HCT116 (cell line): ENCODE results near the gene SERPINA10. TPM values are rescaled to one million over a fixed set of nuclear protein-coding genes. Genes with fewer than 3 reads are reported as not detected.

Experiments used
- ATAC-seq: fragments of 200-7000 bp; cut with Tn5 transposase; 2 replicates; pipeline ENCODE4 v1.9.1; 2020; ENCODE audit warnings: mild to moderate bottlenecking, moderate library complexity
- BruUV-seq: library from RNA; stranded (reverse); fragments of 400-500 nt; replicated peaks from 2 replicates; lab custom pipeline; 2021; lab: Mats Ljungman, UMichigan
- CTCF ChIA-PET: fragments of 300-600 bp; sonication (Branson Sonifier 250); formaldehyde crosslinking; loops from one replicate; lab custom pipeline; 2021; ENCODE audit warnings: antibody characterized with exemption; lab: Charles Lee
- POLR2A ChIA-PET: fragments of 300-600, 350-600 bp; sonication (Branson Sonifier 250); formaldehyde crosslinking; loops from one replicate; lab custom pipeline; 2021; ENCODE audit warnings: antibody characterized with exemption; lab: Charles Lee
- RAD21 ChIA-PET, 2 experiments: fragments of 300-600 bp; sonication (Branson Sonifier 250); formaldehyde crosslinking; loops; one replicate each; lab custom pipeline; 2023; ENCODE audit warnings: low total read pairs in 2 of 2; ENCODE audit not compliant: uncharacterized antibody in 2 of 2, unreplicated experiment in 2 of 2, low non-redundant PET in 1 of 2; lab: Charles Lee
- DNase-seq: peaks from one replicate; pipeline ENCODE4 v3.0.0-alpha.2; 2010; ENCODE audit warnings: low read depth, low spot score
- H2AFZ ChIP-seq: fragments of 200-600 bp; shearing (Covaris generic), sonication (generic); 2 replicates; pipeline ENCODE4 v1.6.1; 2017; ENCODE audit warnings: low read depth, mixed run types, mixed read lengths, antibody characterized with exemption, low read length; ENCODE audit not compliant: poor library complexity, severe bottlenecking
- H3K27ac ChIP-seq: 2 replicates; pipeline ENCODE4 v1.5.1; 2012; ENCODE audit warnings: low read depth, low read length
- H3K27me3 ChIP-seq: fragments of 200-600 bp; sonication (generic); 2 replicates; pipeline ENCODE4 v1.6.1; 2016; ENCODE audit warnings: mixed run types, low read length, mixed read lengths; ENCODE audit not compliant: insufficient read depth
- H3K36me3 ChIP-seq, 2 experiments: fragments of 200-500 bp in 1 of 2; fragments of 200-600 bp in 1 of 2; sonication (Bioruptor generic) in 1 of 2; sonication (generic) in 1 of 2; 2 replicates each; pipeline versions ENCODE4 v1.5.1 to v1.6.1; 2014 to 2016; ENCODE audit warnings: low read length in 2 of 2, inconsistent platforms in 1 of 2, mixed read lengths in 1 of 2, mixed run types in 1 of 2; ENCODE audit not compliant: insufficient read depth in 2 of 2, control insufficient read depth in 1 of 2
- H3K4me1 ChIP-seq, 2 experiments: fragments of 200-600 bp in 1 of 2; sonication (generic) in 1 of 2; 2 replicates each; pipeline versions ENCODE4 v1.5.1 to v1.6.1; 2012 to 2017; ENCODE audit warnings: low read length in 2 of 2, inconsistent platforms in 1 of 2, mild to moderate bottlenecking in 1 of 2, mixed read lengths in 1 of 2, mixed run types in 1 of 2, moderate library complexity in 1 of 2; ENCODE audit not compliant: insufficient read depth in 2 of 2, control insufficient read depth in 1 of 2
- H3K4me2 ChIP-seq: fragments of 200-600 bp; sonication (generic); 2 replicates; pipeline ENCODE4 v1.6.1; 2017; ENCODE audit warnings: mixed run types, low read length, mixed read lengths
- H3K4me3 ChIP-seq, 2 experiments: fragments of 200-600 bp in 1 of 2; sonication (generic) in 1 of 2; replicated peaks in 1 of 2; 2 replicates each; pipeline ENCODE4 v1.5.1; 2011 to 2016; ENCODE audit warnings: low read length in 2 of 2, control low read depth in 1 of 2, low read depth in 1 of 2, mild to moderate bottlenecking in 1 of 2, mixed read lengths in 1 of 2, mixed run types in 1 of 2
- H3K79me2 ChIP-seq: fragments of 200-600 bp; sonication (generic); 2 replicates; pipeline ENCODE4 v1.6.1; 2017; ENCODE audit warnings: mild to moderate bottlenecking, mixed run types, low read length, moderate library complexity, mixed read lengths; ENCODE audit not compliant: insufficient read depth
- H3K9ac ChIP-seq: fragments of 200-600 bp; sonication (generic); 2 replicates; pipeline ENCODE4 v1.6.1; 2016; ENCODE audit warnings: low read length, mixed read lengths
- H3K9me2 ChIP-seq: fragments of 200-600 bp; sonication (generic), shearing (Covaris generic); 2 replicates; pipeline ENCODE4 v1.6.1; 2017; ENCODE audit warnings: mixed run types, mild to moderate bottlenecking, moderate library complexity; ENCODE audit not compliant: insufficient read depth
- H3K9me3 ChIP-seq, 2 experiments: fragments of 200-500 bp in 1 of 2; fragments of 200-600 bp in 1 of 2; sonication (Bioruptor generic) in 1 of 2; sonication (generic) in 1 of 2; 2 replicates each; pipeline ENCODE4 v1.6.1; 2014 to 2017; ENCODE audit warnings: low read length in 2 of 2, mixed read lengths in 2 of 2, inconsistent platforms in 1 of 2, low read depth in 1 of 2, mild to moderate bottlenecking in 1 of 2, mixed run types in 1 of 2, moderate library complexity in 1 of 2; ENCODE audit not compliant: control insufficient read depth in 1 of 2, insufficient read depth in 1 of 2
- H4K20me1 ChIP-seq: fragments of 200-600 bp; sonication (generic), shearing (Covaris generic); 2 replicates; pipeline ENCODE4 v1.6.1; 2017; ENCODE audit warnings: mixed run types, mild to moderate bottlenecking, moderate library complexity; ENCODE audit not compliant: insufficient read depth
- CBX3 ChIP-seq: IDR thresholded peaks from 2 replicates; pipeline ENCODE4 v1.6.1; 2012; ENCODE audit warnings: low read depth
- CTCF ChIP-seq, 3 experiments: fragments of 200-600 bp in 1 of 3; sonication (generic) in 1 of 3; IDR thresholded peaks in 2 of 3; conservative IDR thresholded peaks in 1 of 3; 2 replicates each; pipeline ENCODE4 v1.5.1; 2012 to 2017; ENCODE audit warnings: low read depth in 2 of 3, low read length in 2 of 3, antibody characterized with exemption in 1 of 3, borderline replicate concordance in 1 of 3, control low read depth in 1 of 3, mild to moderate bottlenecking in 1 of 3, mixed read lengths in 1 of 3, mixed run types in 1 of 3, moderate library complexity in 1 of 3; ENCODE audit not compliant: insufficient read depth in 1 of 3
- EGR1 ChIP-seq: IDR thresholded peaks from 2 replicates; pipeline ENCODE4 v1.6.1; 2012; ENCODE audit warnings: low read depth
- EZH2phosphoT487 ChIP-seq: fragments of 200-600 bp; IDR thresholded peaks from 2 replicates; pipeline ENCODE4 v1.6.1; 2018; ENCODE audit warnings: antibody characterized with exemption, borderline replicate concordance
- FOSL1 ChIP-seq: IDR thresholded peaks from 2 replicates; pipeline ENCODE4 v1.6.1; 2012; ENCODE audit warnings: low read depth
- JUND ChIP-seq: IDR thresholded peaks from 2 replicates; pipeline ENCODE4 v1.6.1; 2012
- POLR2AphosphoS5 ChIP-seq: IDR thresholded peaks from 2 replicates; pipeline ENCODE4 v1.6.1; 2011; ENCODE audit warnings: mild to moderate bottlenecking, low read depth, low read length, moderate library complexity
- SP1 ChIP-seq: IDR thresholded peaks from 2 replicates; pipeline ENCODE4 v1.6.1; 2012; ENCODE audit warnings: low read depth
- TCF7L2 ChIP-seq: IDR thresholded peaks from 2 replicates; pipeline ENCODE4 v1.7.0; 2011; ENCODE audit warnings: borderline replicate concordance, inconsistent platforms; ENCODE audit not compliant: insufficient read depth, insufficient read length; ENCODE audit errors: extremely low read depth
- YY1 ChIP-seq: IDR thresholded peaks from 2 replicates; pipeline ENCODE4 v1.6.1; 2011; ENCODE audit warnings: low read length, low read depth, moderate library complexity, mild to moderate bottlenecking; ENCODE audit not compliant: insufficient replicate concordance; ENCODE audit errors: extremely low read depth
- ZBTB33 ChIP-seq: IDR thresholded peaks from 2 replicates; pipeline ENCODE4 v1.6.1; 2011; ENCODE audit warnings: mild to moderate bottlenecking, low read length, moderate library complexity; ENCODE audit not compliant: insufficient replicate concordance; ENCODE audit errors: extremely low read depth
- ZFX ChIP-seq: fragments of 450-650 bp; IDR thresholded peaks from 2 replicates; pipeline ENCODE4 v1.6.1; 2017
- intact Hi-C: fragments of 100-400 bp; cut with micrococcal nuclease; formaldehyde crosslinking; loops from 2 replicates; pipeline ENCODE4 v1.10.0; 2022
- total RNA-seq: library from RNA; stranded (reverse); gene quantifications from one replicate; pipeline ENCODE4 v1.2.1, GENCODE V29; 2021; ENCODE audit not compliant: unreplicated experiment

The SERPINA10 gene
- total RNA-seq, 1 experiment from 2014 or later, result not detected

- Histone ChIP-seq H3K9me3 (no peaks in the 10 kb centered on the region), H3K4me3 (no peak overlapping the region), H3K4me2 (no peak overlapping the region), H3K9ac (no peak overlapping the region), H3K27me3 (no peaks in the 10 kb centered on the region), H3K4me1 (no peaks in the 10 kb centered on the region), H3K79me2 (no peaks in the 10 kb centered on the region), H4K20me1 (no peaks in the 10 kb centered on the region), H2AFZ (no peak overlapping the region), H3K27ac (no peak overlapping the region)
- DNase-seq (no peak), ATAC-seq (no peak)
- intact Hi-C loops, result no loop called here
- ChIA-PET RAD21 (no interaction called here), CTCF (no interaction called here), POLR2A (no interaction called here)
- no TSS peak for BruUV-seq
- no peak for TF ChIP-seq EZH2phosphoT487
- no peak for TF ChIP-seq CTCF (IDR thresholded peaks at IDR 0.05 in 2 of 3, conservative IDR thresholded peaks at IDR 0.05 in 1 of 3; ENCODE audit: borderline replicate concordance in 1 of 3, insufficient read depth in 1 of 3, low read depth in 2 of 3, low read length in 2 of 3)
- no peak for TF ChIP-seq POLR2AphosphoS5
- TF ChIP-seq SP1, result no peak
- TF ChIP-seq EGR1, result no peak
- TF ChIP-seq FOSL1, result no peak
- no peak for TF ChIP-seq TCF7L2
- TF ChIP-seq CBX3, result no peak
- TF ChIP-seq ZBTB33, result no peak
- TF ChIP-seq JUND, result no peak
- TF ChIP-seq YY1, result no peak
- TF ChIP-seq ZFX, result no peak
- TF ChIP-seq, all 23 proteins: peak for 0
- Histone ChIP-seq H3K9me2 (no peaks in the 10 kb centered on the region), H3K36me3 (no peaks in the 10 kb centered on the region)
These were observed 24.2 kb upstream of the SERPINA10 start for GRCh38 chr14:94317259-94317658.
